Endometrial microvascular endothelial cells (primary cell): ENCODE measurements around the gene SPTBN1. TPM values are rescaled to one million over a fixed set of nuclear protein-coding genes. Genes with fewer than 3 reads are reported as not detected.
"Not testable (repeated sequence)": the region's sequence is repeated elsewhere in the genome, so short reads cannot be mapped to it uniquely, and the experiment has no call there.

ENCODE experiments used
- in situ Hi-C: cut with HindIII; loops from 2 replicates; pipeline ENCODE4 v1.10.0; 2017; ENCODE audit warnings: low sequenced_read_pairs, low pct_unique_long_range_greater_than_20kb; ENCODE audit errors: inconsistent ontology term
- total RNA-seq: library from RNA; depleted of rRNA; stranded (reverse); fragments of >200 nt; gene quantifications from one replicate; pipeline ENCODE4 v1.2.3, GENCODE V29; 2015; ENCODE audit errors: inconsistent ontology term

Gene SPTBN1
- total RNA-seq, 1 donor from 2014 or later: 200 TPM

- in situ Hi-C loops: no loop called here
Measured at GRCh38 chr2:54464341-54464740, 8.2 kb downstream of the SPTBN1 start.

DNA sequence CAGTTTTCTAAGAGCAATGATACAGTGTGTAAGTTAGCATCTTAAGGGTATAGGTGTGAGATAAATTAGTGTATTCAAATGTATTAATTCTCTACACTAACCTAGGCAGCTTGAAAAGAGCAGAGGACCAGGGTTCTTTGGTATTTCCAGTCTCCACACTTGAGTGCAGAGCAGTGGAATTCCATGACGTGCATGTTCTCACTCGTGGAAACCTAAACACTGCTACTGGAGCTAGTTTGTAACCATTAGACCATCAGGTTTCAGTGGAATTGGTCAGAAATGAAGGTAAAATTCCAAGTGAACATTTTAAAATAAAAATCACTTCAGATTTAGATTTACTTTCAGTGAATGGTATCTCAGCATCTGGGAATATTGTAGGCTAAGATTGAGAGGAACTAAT is 9.0 kb downstream of the SPTBN1 start:
- in situ Hi-C loops: no loop called here

DNA sequence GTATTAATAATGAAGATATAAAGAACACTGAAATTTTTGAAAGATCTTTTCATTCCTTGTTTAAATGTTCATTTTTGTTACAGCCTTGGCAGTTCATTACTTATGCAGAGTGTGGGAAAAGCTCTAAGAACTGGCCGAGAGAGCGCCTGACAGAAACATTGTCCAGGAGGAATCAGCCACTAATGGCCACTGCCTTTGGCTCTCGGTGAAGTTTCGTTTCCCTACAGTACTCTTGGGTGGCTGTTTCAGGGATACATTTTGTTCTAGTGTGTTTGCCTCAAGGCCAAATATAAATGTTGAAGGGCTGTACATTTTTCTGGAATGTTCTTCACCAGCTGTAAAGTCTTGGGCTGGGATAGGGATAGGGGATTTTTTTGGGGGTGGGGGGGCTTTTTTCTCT is 10.7 kb downstream of the SPTBN1 start:
- in situ Hi-C loops: no loop called here

DNA sequence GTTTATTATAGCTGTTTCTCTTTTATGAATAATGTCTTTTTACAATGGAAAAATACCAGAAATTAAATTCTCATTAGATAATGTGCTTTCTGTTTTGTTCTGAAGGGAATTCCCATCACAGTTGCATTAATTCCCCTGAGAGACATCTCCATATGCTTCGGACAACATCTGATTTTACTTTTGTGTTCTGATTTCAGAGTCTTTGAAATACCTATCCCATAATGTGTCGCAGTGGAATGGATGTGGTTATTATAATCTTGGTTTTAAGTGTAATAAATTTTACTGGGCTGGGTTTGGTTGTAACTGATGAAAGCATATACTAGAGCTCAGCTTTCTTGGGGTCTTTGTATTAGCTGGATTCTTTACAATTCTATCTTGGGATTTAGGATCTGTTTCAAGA is 12.5 kb downstream of the SPTBN1 start:
- in situ Hi-C loops: no loop called here

GRCh38 chr2:54469484-54470053 is 13.4 kb downstream of the SPTBN1 start:
- in situ Hi-C loops: no loop called here

DNA sequence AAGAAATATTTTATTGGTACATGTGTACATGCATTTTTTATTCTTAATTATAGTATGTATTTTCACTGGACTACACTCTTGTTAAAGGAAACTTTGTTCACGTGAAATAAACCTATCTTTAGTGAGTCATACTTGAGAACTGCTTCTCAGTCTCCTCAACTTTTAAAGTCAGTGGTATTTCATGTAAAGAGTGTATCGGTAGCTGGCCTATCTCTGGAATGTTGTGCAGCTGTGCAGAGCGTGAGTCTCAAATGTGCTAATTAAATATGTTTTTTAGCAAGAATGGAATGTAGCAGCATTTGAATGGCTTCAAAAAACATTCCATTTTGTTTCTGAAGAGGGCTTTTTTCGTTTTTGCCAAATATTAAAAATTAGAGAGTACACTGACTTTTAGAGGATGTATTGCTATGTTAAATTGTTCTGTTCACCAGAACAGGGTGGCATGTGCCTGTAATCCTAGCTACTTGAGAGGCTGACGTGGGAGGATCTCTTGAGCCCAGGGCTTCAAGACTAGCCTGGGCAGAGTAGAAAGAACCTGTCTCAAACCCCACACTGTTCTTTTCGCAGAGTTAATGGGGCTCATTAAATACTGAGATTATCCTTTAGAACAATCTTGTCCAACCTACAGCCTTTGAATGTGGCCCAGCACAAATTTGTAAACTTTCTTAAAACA is 14.3 kb downstream of the SPTBN1 start:
- in situ Hi-C loops: no loop called here

DNA sequence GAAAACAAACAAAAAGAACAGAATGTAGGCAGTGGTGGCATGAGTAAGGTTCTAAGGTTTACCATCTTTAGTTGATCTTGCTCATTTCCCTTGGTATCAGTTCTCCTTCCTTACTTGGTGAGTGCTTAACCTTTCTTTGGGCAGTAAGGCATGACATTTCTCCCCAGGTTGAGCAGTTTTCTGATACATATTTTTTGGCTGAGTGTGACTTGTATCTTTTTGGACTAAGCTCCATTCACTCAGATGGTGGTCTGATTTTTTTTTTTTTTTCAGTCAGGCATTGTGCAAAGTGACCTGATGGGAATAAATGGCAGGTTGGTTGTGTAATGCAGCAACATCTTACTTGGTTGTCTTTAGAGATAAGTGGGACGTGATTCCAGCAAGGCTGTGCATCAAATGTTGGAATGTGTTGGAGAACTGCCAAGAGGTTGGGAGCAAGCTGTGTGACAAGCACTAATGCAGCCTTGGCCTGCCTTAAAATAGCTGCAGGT is 15.1 kb downstream of the SPTBN1 start:
- in situ Hi-C loops: no loop called here

DNA sequence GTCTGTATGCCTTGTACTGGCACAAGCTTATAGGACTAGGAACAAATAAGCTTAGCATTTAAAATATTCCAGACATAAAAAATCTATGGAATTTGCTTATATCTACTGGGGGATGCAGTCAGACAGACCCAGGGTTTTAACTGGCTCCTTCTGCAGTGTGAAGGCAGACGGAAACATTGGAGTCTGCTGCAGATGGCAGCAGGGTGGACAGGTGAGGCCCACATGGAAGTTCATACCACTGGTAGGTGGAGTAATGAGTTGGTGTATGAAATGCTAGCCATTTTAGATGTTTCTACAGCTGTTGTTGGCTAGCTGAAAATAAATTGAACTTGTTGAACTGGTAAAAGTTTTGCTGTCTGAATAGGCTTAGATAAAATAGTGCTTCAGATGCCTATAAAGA is 17.7 kb downstream of the SPTBN1 start:
- in situ Hi-C loops: no loop called here

- in situ Hi-C loops: no loop called here
Measured at GRCh38 chr2:54475285-54475684, 19.2 kb downstream of the SPTBN1 start.

- in situ Hi-C loops: no loop called here
Measured at GRCh38 chr2:54475919-54476318, 19.8 kb downstream of the SPTBN1 start.

DNA sequence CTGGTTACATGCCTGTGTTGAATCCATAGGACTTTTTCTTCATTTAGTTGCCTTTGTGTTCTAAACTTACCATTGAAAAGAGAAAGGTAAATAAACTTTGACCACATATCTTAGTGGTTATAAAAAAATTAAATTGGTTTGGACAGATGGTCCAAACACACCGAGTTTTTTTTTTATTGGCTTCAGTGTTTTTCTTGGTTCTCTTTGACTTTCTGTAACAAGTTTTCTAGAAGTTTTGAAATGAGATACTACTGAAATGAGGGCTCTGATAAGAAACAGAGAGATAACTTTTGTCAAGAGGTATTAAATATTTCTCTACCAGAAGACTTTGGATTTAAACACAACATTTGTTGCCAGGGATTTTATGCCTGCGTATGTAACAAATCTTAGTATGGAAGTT is 20.7 kb downstream of the SPTBN1 start:
- in situ Hi-C loops: no loop called here

DNA sequence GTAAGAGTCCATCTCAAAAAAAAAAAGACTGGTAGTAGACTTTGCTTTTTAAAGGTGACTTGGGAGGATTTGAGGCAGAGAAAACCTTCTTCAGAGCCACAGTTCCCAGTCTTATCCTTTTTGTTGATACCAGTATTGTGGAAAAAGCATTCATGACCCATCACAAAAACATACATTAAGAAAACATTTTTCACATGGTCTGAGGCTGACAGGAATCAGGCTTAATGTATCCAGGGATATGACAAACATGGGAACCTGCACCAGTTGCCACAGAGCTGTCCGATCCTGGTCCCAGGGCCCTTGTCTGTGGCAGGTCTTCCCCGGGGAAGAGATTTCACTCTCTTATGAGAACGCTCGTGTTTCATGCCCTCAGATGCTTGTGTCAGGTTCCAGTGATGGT is 21.8 kb downstream of the SPTBN1 start:
- in situ Hi-C loops: no loop called here

- in situ Hi-C loops: no loop called here
Measured at GRCh38 chr2:54478899-54479298, 22.8 kb downstream of the SPTBN1 start.

- in situ Hi-C loops: no loop called here
Measured at GRCh38 chr2:54479424-54479823, 23.3 kb downstream of the SPTBN1 start.

GRCh38 chr2:54480025-54480424 is 23.9 kb downstream of the SPTBN1 start:
- in situ Hi-C loops: no loop called here

GRCh38 chr2:54481686-54482085 is 25.6 kb downstream of the SPTBN1 start:
- in situ Hi-C loops: no loop called here

GRCh38 chr2:54482715-54483114 is 26.6 kb downstream of the SPTBN1 start:
- in situ Hi-C loops: no loop called here

DNA sequence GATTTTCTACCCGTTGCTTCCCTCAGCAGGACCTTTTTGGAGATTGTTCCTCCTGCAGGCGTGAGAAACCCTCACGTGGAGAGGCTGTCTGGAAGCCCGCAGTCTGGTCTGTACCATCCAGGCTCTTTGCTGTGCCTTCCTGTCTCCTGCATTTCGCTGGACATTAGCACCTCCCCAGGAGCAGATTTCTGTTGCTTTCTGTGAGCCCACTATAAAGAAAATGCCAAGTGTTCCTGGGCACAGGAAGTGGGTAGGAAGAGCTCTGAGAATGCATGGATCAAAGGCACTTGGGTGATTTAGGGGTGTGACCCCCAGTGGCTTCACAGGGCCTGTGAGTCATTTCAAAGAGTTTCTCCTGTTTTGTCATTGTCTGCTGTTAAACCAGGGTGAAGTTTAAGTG is 27.3 kb downstream of the SPTBN1 start:
- in situ Hi-C loops: no loop called here

DNA sequence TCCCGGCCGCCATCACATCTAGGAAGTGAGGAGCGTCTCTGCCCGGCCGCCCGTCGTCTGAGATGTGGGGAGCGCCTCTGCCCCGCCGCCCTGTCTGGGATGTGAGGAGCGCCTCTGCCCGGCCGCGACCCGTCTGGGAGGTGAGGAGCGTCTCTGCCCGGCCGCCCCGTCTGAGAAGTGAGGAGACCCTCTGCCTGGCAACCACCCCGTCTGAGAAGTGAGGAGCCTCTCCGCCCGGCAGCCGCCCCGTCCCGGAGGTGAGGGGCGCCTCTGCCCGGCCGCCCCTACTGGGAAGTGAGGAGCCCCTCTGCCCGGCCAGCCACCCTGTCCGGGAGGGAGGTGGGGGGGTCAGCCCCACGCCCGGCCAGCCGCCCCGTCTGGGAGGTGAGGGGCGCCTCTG is 29.6 kb downstream of the SPTBN1 start:
- in situ Hi-C loops: not testable (repeated sequence)

DNA sequence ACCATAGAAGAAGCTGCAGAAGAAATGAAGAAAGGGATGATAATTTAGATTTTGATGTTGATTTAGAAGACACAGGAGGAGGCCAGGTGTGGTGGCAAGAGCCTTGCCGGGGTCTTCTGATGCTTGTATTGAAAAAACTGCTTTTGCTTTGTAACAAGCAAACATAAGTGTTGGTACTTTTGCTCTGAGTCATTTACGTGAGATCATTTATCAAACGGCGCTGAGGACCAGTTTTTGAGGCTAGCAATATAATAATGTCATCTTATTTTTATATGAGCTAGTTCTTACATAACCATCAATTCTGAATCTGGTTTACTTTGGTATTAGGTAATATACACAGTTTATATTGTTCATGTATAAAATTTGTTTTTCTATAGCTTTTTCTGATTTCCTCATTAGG is 30.6 kb downstream of the SPTBN1 start:
- in situ Hi-C loops: no loop called here

DNA sequence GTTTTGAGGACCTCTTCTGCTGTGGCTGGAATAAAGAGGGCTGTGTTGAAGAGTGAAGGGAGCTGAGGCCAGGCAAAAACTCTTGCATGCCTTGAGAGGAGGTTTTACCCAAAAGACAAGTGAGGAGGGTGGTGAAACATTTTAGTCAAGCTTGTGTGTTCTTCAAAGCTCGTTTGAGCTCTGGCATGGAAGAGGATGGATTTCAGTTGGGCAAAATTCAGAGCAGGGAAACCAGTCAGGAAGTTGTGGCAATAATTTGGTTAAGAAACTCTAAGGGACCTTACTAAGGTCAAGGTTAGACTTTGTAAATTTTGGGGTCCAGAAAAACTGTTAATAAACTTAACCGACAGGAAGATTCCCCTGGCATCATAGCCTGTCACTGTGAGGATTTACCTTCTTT is 34.7 kb downstream of the SPTBN1 start:
- in situ Hi-C loops: no loop called here
